Esophagus squamous epithelium (tissue), 5 donors: Measurements from ENCODE around the gene CCKAR. TPM values are rescaled to one million over a fixed set of nuclear protein-coding genes. Genes with fewer than 3 reads are reported as not detected.

ENCODE experiments used
- DNase-seq: peaks from one replicate; lab custom pipeline; 2025; lab: John Stamatoyannopoulos, UW
- H3K27ac ChIP-seq, 4 donors: fragments of 200-600 bp; sonication (generic); one replicate each; pipeline ENCODE4 v1.5.1; 2016 to 2019; ENCODE audit warnings: mild to moderate bottlenecking in 1 of 4
- H3K27me3 ChIP-seq, 4 donors: fragments of 200-600 bp; sonication (generic); 1 replicate in 3 of 4; 2 replicates in 1 of 4; pipeline versions ENCODE4 v1.5.1 to v1.6.0; 2017 to 2021; ENCODE audit warnings: antibody characterized with exemption in 1 of 4
- H3K36me3 ChIP-seq, 3 donors: fragments of 200-600 bp; sonication (generic); one replicate each; pipeline ENCODE4 v1.5.1; 2016 to 2019
- H3K4me1 ChIP-seq, 3 donors: fragments of 200-600 bp; sonication (generic); one replicate each; pipeline ENCODE4 v1.5.1; 2017 to 2019
- H3K4me3 ChIP-seq, 4 donors: fragments of 200-600 bp; sonication (generic); 1 replicate in 3 of 4; 2 replicates in 1 of 4; pipeline ENCODE4 v1.5.1; 2016 to 2019; ENCODE audit warnings: mild to moderate bottlenecking in 2 of 4, moderate library complexity in 1 of 4
- H3K9me3 ChIP-seq, 3 donors: fragments of 200-600 bp; sonication (generic); one replicate each; pipeline ENCODE4 v1.5.1; 2016 to 2019
- CTCF ChIP-seq, 6 experiments: fragments of 450-650 bp in 4 of 6; fragments of 200-600 bp in 2 of 6; sonication (generic) in 2 of 6; IDR thresholded peaks; one replicate each; pipeline ENCODE4 v1.5.1; 2016 to 2019; ENCODE audit warnings: antibody characterized with exemption in 6 of 6, mild to moderate bottlenecking in 4 of 6, moderate library complexity in 4 of 6
- POLR2A ChIP-seq, 4 donors: fragments of 450-650 bp; IDR thresholded peaks; one replicate each; pipeline ENCODE4 v1.6.1; 2017; ENCODE audit warnings: antibody characterized with exemption in 4 of 4, mild to moderate bottlenecking in 4 of 4, moderate library complexity in 3 of 4
- WGBS, 2 donors: methylation state at CpG; one replicate each; pipeline ENCODE4 v1.1.5; 2018; 5-methylcytosine and 5-hydroxymethylcytosine counted together
- intact Hi-C: fragments of 100-400 bp; cut with DNase I; formaldehyde crosslinking; loops from one replicate; pipeline ENCODE4 v1.15.0; 2022
- total RNA-seq, 4 donors: library from RNA; depleted of rRNA; stranded (reverse); fragments of >200 nt; gene quantifications; one replicate each; pipeline ENCODE4 v1.1.0, GENCODE V29; 2016
- donor health status: DM: yes; HTN: yes; CAD: no.

CCKAR gene
- total RNA-seq, 4 donors from 2014 or later, result not detected

GRCh38 chr4:26482508-26483462 lies 7.5 kb downstream of the CCKAR start:
- TF ChIP-seq CTCF (IDR thresholded peaks at IDR 0.05) (no peak), POLR2A (IDR thresholded peaks at IDR 0.05) (no peak)
- 56 to 64% methylated on average over 3 of the region's 3 CpGs for WGBS, 2 donors
- peak overlapping the region in 1 of 4 donors; percentile 12 for H3K27ac ChIP-seq

DNA sequence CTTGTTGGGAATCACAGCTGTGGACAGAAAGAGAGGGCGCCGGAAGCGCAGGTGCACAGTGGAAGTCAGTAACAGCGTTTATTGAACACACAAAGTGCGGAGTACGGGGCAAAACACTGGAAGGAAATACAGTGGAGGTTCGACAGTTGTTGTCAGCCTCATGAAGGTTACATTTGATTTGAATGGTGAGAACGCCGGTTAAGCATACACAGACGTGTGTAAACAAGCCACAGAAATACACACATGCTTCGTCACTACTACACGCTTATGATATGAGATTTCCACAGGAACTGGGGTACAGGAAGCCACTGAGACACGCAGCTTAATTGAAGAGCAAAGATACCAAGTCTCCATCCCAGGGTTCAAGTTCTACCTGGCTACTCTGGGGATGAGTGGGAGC lies 12.0 kb downstream of the CCKAR start:
- Histone ChIP-seq H3K36me3 (no peaks in the 10 kb centered on the region), H3K27me3 (no peaks in the 10 kb centered on the region), H3K9me3 (no peaks in the 10 kb centered on the region), H3K27ac (no peak overlapping the region), H3K4me1 (no peaks in the 10 kb centered on the region), H3K4me3 (no peak overlapping the region)
- TF ChIP-seq CTCF (IDR thresholded peaks at IDR 0.05), result no peak
- TF ChIP-seq POLR2A (IDR thresholded peaks at IDR 0.05), result no peak
- DNase-seq, result no peak
- WGBS, 2 donors, result 50 to 63% methylated on average over 10 to 13 of the region's 13 CpGs
- intact Hi-C loops, result no loop called here

More at GRCh38 chr4:26482508-26483462, 7.5 kb downstream of the CCKAR start:
- Histone ChIP-seq H3K36me3 (no peaks in the 10 kb centered on the region), H3K4me3 (no peak overlapping the region), H3K9me3 (no peaks in the 10 kb centered on the region), H3K4me1 (no peaks in the 10 kb centered on the region), H3K27me3 (peaks cover 0 to under 1% (median 0%) of the 10 kb centered on the region in 4 donors)
- intact Hi-C loops, result no loop called here
- DNase-seq, result no peak

DNA sequence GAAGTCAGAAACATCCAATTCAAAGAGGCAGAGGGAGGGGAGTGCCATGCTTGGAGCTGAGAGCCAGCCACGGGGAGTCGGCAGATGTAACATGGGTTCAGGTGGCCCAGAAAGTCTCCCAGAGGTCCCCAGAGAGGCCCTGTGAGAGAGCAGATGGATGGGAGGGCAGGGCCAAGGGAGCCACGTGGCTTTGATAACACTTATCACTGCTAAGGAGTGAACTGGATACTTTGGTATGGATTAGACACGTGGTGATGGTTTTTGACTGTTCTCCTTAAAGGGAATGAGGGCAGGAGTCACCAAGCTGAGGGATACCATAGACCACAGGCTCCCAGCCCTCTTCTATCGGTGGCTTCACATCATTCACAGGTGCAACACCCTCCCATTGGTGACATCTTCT lies 13.7 kb downstream of the CCKAR start:
- no peak for TF ChIP-seq POLR2A (IDR thresholded peaks at IDR 0.05)
- TF ChIP-seq CTCF (IDR thresholded peaks at IDR 0.05), result no peak
- Histone ChIP-seq H3K4me3 (no peak overlapping the region), H3K36me3 (no peaks in the 10 kb centered on the region), H3K4me1 (no peaks in the 10 kb centered on the region), H3K27me3 (no peaks in the 10 kb centered on the region), H3K27ac (no peak overlapping the region), H3K9me3 (no peaks in the 10 kb centered on the region)
- intact Hi-C loops, result no loop called here
- DNase-seq, result no peak
- 60 to 79% methylated on average over 5 of the region's 5 CpGs for WGBS, 2 donors

DNA sequence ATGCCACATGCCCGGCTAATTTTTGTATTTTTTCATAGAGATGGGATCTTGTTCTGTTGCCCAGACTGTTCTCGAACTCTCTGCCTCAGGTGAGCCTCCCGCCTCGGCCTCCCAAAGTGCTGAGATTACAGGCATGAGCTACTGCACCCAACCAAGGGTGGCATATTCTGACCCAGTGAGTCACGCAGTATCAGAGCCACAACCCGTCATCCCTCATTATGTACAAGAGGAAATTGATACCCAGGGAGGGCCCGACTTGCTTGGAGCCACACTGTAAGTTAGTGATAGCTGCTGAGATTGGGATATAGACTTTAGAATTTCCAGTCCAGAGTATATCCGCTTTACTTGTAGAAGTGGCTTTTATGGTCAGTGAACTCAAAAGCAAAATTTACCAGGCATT lies 14.6 kb downstream of the CCKAR start:
- H3K4me1 ChIP-seq, result no peaks in the 10 kb centered on the region
- intact Hi-C loops, result no loop called here
- TF ChIP-seq POLR2A (IDR thresholded peaks at IDR 0.05) (no peak), CTCF (IDR thresholded peaks at IDR 0.05) (no peak)
- H3K36me3 ChIP-seq, result no peaks in the 10 kb centered on the region
- H3K27me3 ChIP-seq, result no peaks in the 10 kb centered on the region
- no peaks in the 10 kb centered on the region for H3K9me3 ChIP-seq
- no peak for DNase-seq
- no peak overlapping the region for H3K27ac ChIP-seq
- H3K4me3 ChIP-seq, result no peak overlapping the region
- 80% methylated on average over 8 of the region's 8 CpGs for WGBS, 2 donors

GRCh38 chr4:26474551-26474950 lies 15.7 kb downstream of the CCKAR start:
- intact Hi-C loops, result no loop called here
- no peaks in the 10 kb centered on the region for H3K27me3 ChIP-seq
- TF ChIP-seq POLR2A (IDR thresholded peaks at IDR 0.05), result no peak
- H3K4me3 ChIP-seq, result no peak overlapping the region
- no peaks in the 10 kb centered on the region for H3K9me3 ChIP-seq
- no peaks in the 10 kb centered on the region for H3K4me1 ChIP-seq
- no peak for DNase-seq
- WGBS, 2 donors, result 56 to 67% methylated on average over 3 of the region's 3 CpGs
- H3K36me3 ChIP-seq, result no peaks in the 10 kb centered on the region
- H3K27ac ChIP-seq, result no peak overlapping the region
